Neuronal stem cell (in vitro differentiated cells): ENCODE measurements around the gene TOE1. TPM values are rescaled to one million over a fixed set of nuclear protein-coding genes. Genes with fewer than 3 reads are reported as not detected.
"Not testable (repeated sequence)": the region's sequence is repeated elsewhere in the genome, so short reads cannot be mapped to it uniquely, and the experiment has no call there.

ENCODE experiments used
- DNase-seq: peaks from one replicate; pipeline ENCODE4 v3.0.0-alpha.2; 2013; ENCODE audit warnings: low spot score
- H2AFZ ChIP-seq: one replicate; pipeline ENCODE4 v1.6.1; 2013; ENCODE audit warnings: mild to moderate bottlenecking, low read length, inconsistent platforms
- H2AK5ac ChIP-seq: 2 replicates; pipeline ENCODE4 v1.6.1; 2013; ENCODE audit warnings: low read depth, mild to moderate bottlenecking, inconsistent platforms, low read length, moderate library complexity, mixed read lengths
- H2BK120ac ChIP-seq: 2 replicates; pipeline ENCODE4 v1.6.1; 2013; ENCODE audit warnings: low read depth, mild to moderate bottlenecking, inconsistent platforms, low read length, moderate library complexity, mixed read lengths
- H2BK12ac ChIP-seq: one replicate; pipeline ENCODE4 v1.6.1; 2013; ENCODE audit warnings: low read length, inconsistent platforms
- H2BK15ac ChIP-seq: 2 replicates; pipeline ENCODE4 v1.6.1; 2013; ENCODE audit warnings: mild to moderate bottlenecking, low read length, inconsistent platforms, mixed read lengths
- H2BK5ac ChIP-seq: one replicate; pipeline ENCODE4 v1.6.1; 2013; ENCODE audit warnings: inconsistent platforms, mild to moderate bottlenecking, low read length, moderate library complexity
- H3K14ac ChIP-seq: one replicate; pipeline ENCODE4 v1.6.1; 2013; ENCODE audit warnings: low read length, inconsistent platforms
- H3K18ac ChIP-seq: 2 replicates; pipeline ENCODE4 v1.6.1; 2013; ENCODE audit warnings: low read length, inconsistent platforms
- H3K23ac ChIP-seq: 2 replicates; pipeline ENCODE4 v1.6.1; 2013; ENCODE audit warnings: low read depth, mild to moderate bottlenecking, mixed read lengths, low read length, inconsistent platforms; ENCODE audit not compliant: poor library complexity
- H3K27ac ChIP-seq: replicated peaks from 3 replicates; pipeline ENCODE4 v1.5.1; 2013; ENCODE audit warnings: low read length, inconsistent platforms
- H3K27me3 ChIP-seq, 3 experiments: 2 replicates each; pipeline ENCODE4 v1.6.1; 2013; ENCODE audit warnings: low read length in 3 of 3, mild to moderate bottlenecking in 2 of 3, inconsistent platforms in 1 of 3, low read depth in 1 of 3, mixed read lengths in 1 of 3, moderate library complexity in 1 of 3; ENCODE audit not compliant: control insufficient read depth in 3 of 3, insufficient read depth in 3 of 3
- H3K36me3 ChIP-seq, 2 donors: replicated peaks in 1 of 2; 2 replicates each; pipeline ENCODE4 v1.6.1; 2013; ENCODE audit warnings: low read length in 2 of 2; ENCODE audit not compliant: control insufficient read depth in 2 of 2, insufficient read depth in 2 of 2
- H3K4ac ChIP-seq: 2 replicates; pipeline ENCODE4 v1.6.1; 2013; ENCODE audit warnings: inconsistent platforms, mild to moderate bottlenecking, low read length, moderate library complexity
- H3K4me1 ChIP-seq, 2 donors: 1 replicate in 1 of 2; 2 replicates in 1 of 2; pipeline ENCODE4 v1.6.1; 2013; ENCODE audit warnings: low read length in 2 of 2, low read depth in 1 of 2; ENCODE audit not compliant: control insufficient read depth in 2 of 2, insufficient read depth in 1 of 2
- H3K4me2 ChIP-seq: one replicate; pipeline ENCODE4 v1.6.1; 2013; ENCODE audit warnings: mild to moderate bottlenecking, low read length, inconsistent platforms; ENCODE audit not compliant: insufficient read depth, poor library complexity, severe bottlenecking
- H3K4me3 ChIP-seq, 2 donors: 2 replicates each; pipeline ENCODE4 v1.5.1; 2013; ENCODE audit warnings: low read length in 2 of 2, mild to moderate bottlenecking in 2 of 2, inconsistent platforms in 1 of 2, moderate library complexity in 1 of 2
- H3K79me1 ChIP-seq: one replicate; pipeline ENCODE4 v1.6.1; 2013; ENCODE audit warnings: low read depth, mild to moderate bottlenecking, inconsistent platforms, low read length, moderate library complexity
- H3K9ac ChIP-seq: one replicate; pipeline ENCODE4 v1.6.1; 2013; ENCODE audit warnings: mild to moderate bottlenecking, low read depth, low read length, inconsistent platforms; ENCODE audit not compliant: poor library complexity
- H3K9me3 ChIP-seq, 2 donors: replicated peaks in 1 of 2; 2 replicates each; pipeline versions ENCODE3 to v1.6.1; 2013; ENCODE audit warnings: low read length in 2 of 2, mild to moderate bottlenecking in 2 of 2, inconsistent platforms in 1 of 2, low read depth in 1 of 2, mixed read lengths in 1 of 2, moderate library complexity in 1 of 2; ENCODE audit not compliant: control insufficient read depth in 2 of 2, insufficient read depth in 1 of 2
- H4K8ac ChIP-seq: one replicate; pipeline ENCODE4 v1.6.1; 2013; ENCODE audit warnings: low read depth, mild to moderate bottlenecking, inconsistent platforms, low read length, moderate library complexity
- H4K91ac ChIP-seq: one replicate; pipeline ENCODE4 v1.6.1; 2013; ENCODE audit warnings: low read length, low read depth, mild to moderate bottlenecking, inconsistent platforms; ENCODE audit not compliant: poor library complexity
- WGBS, 2 donors: extraction: QIAGEN DNeasy Blood & Tissue Kit; methylation state at CpG; one replicate each; pipeline ENCODE4 v1.1.7; 2013; ENCODE audit warnings: missing lambda C conversion rate in 2 of 2, mixed read lengths in 1 of 2; ENCODE audit not compliant: insufficient read length in 2 of 2, insufficient replicate concordance in 1 of 2; ENCODE audit errors: extremely low coverage in 2 of 2; 5-methylcytosine and 5-hydroxymethylcytosine counted together
- polyA plus RNA-seq, 2 experiments: library from polyadenylated mRNA; stranded (reverse); fragments of 200-250 nt; gene quantifications; one replicate each; pipeline ENCODE4 v1.2.3, GENCODE V29; 2013

Gene TOE1
- 4.1 TPM for polyA plus RNA-seq (2013, experiment 1 of 2)
- polyA plus RNA-seq (2013, experiment 2 of 2), result 4.4 TPM

- H3K4me3 ChIP-seq, result peak within 1 kb of the TSS; percentile 80 to 83
- H3K9ac ChIP-seq, result peak within 1 kb of the TSS; percentile 97
- peak within 1 kb of the TSS; percentile 79 for H3K4me2 ChIP-seq
- H3K9me3 ChIP-seq, result peaks cover 0 to 2% of the 10 kb centered on the region in 2 donors
- H3K4me1 ChIP-seq, result peaks cover 6 to 12% of the 10 kb centered on the region in 2 donors
- H3K36me3 ChIP-seq, result peaks cover 29 to 56% of the 10 kb centered on the region in 2 donors
- H3K14ac ChIP-seq, result peak within 1 kb of the TSS; percentile 91
- H3K18ac ChIP-seq, result peak within 1 kb of the TSS; percentile 100
- no peak within 1 kb of the TSS for H2BK12ac ChIP-seq
- H4K91ac ChIP-seq, result peak within 1 kb of the TSS; percentile 46
- H2AK5ac ChIP-seq, result peak within 1 kb of the TSS; percentile 42
- peak within 1 kb of the TSS; percentile 92 for H2AFZ ChIP-seq
- no peak within 1 kb of the TSS for H3K4ac ChIP-seq
- no peak within 1 kb of the TSS for H2BK5ac ChIP-seq
- H2BK15ac ChIP-seq, result peak within 1 kb of the TSS; percentile 61
- H3K79me1 ChIP-seq, result peaks cover 11% of the 10 kb centered on the region
- H3K27me3 ChIP-seq, result no peaks in the 10 kb centered on the region
- peak within 1 kb of the TSS; percentile 67 for H2BK120ac ChIP-seq
- H4K8ac ChIP-seq, result no peak within 1 kb of the TSS
- peak within 1 kb of the TSS; percentile 96 for H3K23ac ChIP-seq
- peak; percentile 87 for DNase-seq
- H3K27ac ChIP-seq, result peak within 1 kb of the TSS; percentile 98
- WGBS, 2 donors, result no CpG with 5 or more reads among the region's 70 CpGs
Observed at GRCh38 chr1:45339789-45340558, at the start of gene TOE1, which contains the start of gene MUTYH. TOE1 (plus strand) TSS chr1:45340170; CDS start chr1:45340253, 83 bp downstream. MUTYH (minus strand) TSS chr1:45340440; CDS start chr1:45334505, 5,935 bp downstream.

- H3K4me1 ChIP-seq, H3K27me3 ChIP-seq, H3K18ac ChIP-seq, H3K4me3 ChIP-seq, H2BK15ac ChIP-seq, H2BK12ac ChIP-seq, H3K27ac ChIP-seq, H3K4me2 ChIP-seq, H3K14ac ChIP-seq, H3K9ac ChIP-seq, H3K79me1 ChIP-seq, H2AK5ac ChIP-seq, H2AFZ ChIP-seq, H3K9me3 ChIP-seq, H2BK120ac ChIP-seq, H4K91ac ChIP-seq, H3K4ac ChIP-seq, DNase-seq, H3K23ac ChIP-seq, H2BK5ac ChIP-seq, H4K8ac ChIP-seq, H3K36me3 ChIP-seq: not testable (repeated sequence)
- WGBS, 2 donors, result no CpG with 5 or more reads among the region's 6 CpGs
Observed at GRCh38 chr1:45291002-45291401, 49.0 kb upstream of the TOE1 start.

GRCh38 chr1:45291716-45292115, 48.3 kb upstream of the TOE1 start:
- Histone ChIP-seq H3K9ac (no peak overlapping the region), H2BK120ac (no peak overlapping the region), H3K27me3 (no peaks in the 10 kb centered on the region), H3K4me1 (no peaks in the 10 kb centered on the region), H2BK15ac (no peak overlapping the region), H2AK5ac (no peak overlapping the region), H3K4ac (no peak overlapping the region), H3K18ac (no peak overlapping the region), H3K27ac (no peak overlapping the region), H2BK5ac (no peak overlapping the region), H4K8ac (no peak overlapping the region), H3K4me2 (no peak overlapping the region), H3K23ac (no peak overlapping the region), H3K36me3 (no peaks in the 10 kb centered on the region), H4K91ac (no peak overlapping the region), H2AFZ (no peak overlapping the region), H3K79me1 (no peaks in the 10 kb centered on the region), H3K4me3 (no peak overlapping the region), H3K14ac (no peak overlapping the region), H2BK12ac (no peak overlapping the region), H3K9me3 (no peaks in the 10 kb centered on the region)
- WGBS, 2 donors, result no CpG with 5 or more reads among the region's 2 CpGs
- DNase-seq, result no peak

DNA sequence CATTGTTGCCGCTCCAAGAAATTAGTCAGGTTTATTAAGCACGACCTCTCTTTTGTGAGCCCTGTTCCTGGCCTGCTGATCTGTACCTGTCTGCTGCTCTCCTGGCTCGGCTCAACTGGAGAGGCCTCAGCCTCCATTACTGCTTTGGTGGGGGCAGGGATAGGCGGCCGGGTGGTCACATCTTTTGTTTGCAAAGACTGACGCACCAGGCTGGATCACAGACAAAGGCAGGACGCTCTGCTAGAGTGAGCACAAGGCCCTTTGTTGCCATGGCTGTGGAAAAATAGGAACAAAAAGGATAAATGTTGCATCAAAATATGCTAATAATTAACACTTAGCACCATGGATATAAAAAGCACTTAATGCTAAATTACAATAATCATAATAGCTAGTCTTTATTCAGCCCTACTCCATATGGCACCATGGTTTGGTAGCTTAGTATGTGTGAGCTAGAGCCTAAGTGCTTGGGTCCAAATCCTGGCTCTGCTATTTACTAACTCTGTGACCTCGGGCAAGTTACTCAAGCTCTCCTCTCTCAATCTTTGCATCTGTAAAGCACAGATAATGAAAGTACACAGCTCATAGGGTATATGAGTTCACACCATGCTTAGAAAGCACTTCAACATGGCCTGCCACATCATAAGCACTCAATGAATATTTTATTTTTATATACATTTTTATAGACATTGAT, 42.2 kb upstream of the TOE1 start:
- Histone ChIP-seq H3K4me2 (no peak overlapping the region), H3K36me3 (no peaks in the 10 kb centered on the region), H2BK5ac (no peak overlapping the region), H4K91ac (peak overlapping the region; percentile 81), H3K23ac (no peak overlapping the region), H3K14ac (no peak overlapping the region), H2AFZ (peak overlapping the region; percentile 94), H2AK5ac (no peak overlapping the region), H3K27ac (no peak overlapping the region), H3K9me3 (no peaks in the 10 kb centered on the region), H3K4me1 (peaks cover 14 to 15% of the 10 kb centered on the region in 2 donors), H3K79me1 (no peaks in the 10 kb centered on the region), H3K18ac (peak overlapping the region; percentile 79), H2BK15ac (no peak overlapping the region), H3K27me3 (no peaks in the 10 kb centered on the region), H2BK120ac (no peak overlapping the region), H4K8ac (no peak overlapping the region), H3K4me3 (no peak overlapping the region), H3K4ac (no peak overlapping the region), H3K9ac (no peak overlapping the region), H2BK12ac (no peak overlapping the region)
- DNase-seq, result no peak
- WGBS, 2 donors, result no CpG with 5 or more reads among the region's 8 CpGs
